OCI-LY3 (cell line): ENCODE results near the gene CALHM6.

ENCODE experiments used
- EZH2phosphoT487 ChIP-seq: fragments of 200-600 bp; shearing (Covaris generic); IDR thresholded peaks from 2 replicates; pipeline ENCODE4 v1.6.1; 2018; ENCODE audit warnings: antibody characterized with exemption, mixed run types, low read depth
- TF ChIP-seq, protein P1 (sequence below): fragments of 200-600, 300-600 bp; sonication (generic); IDR thresholded peaks from 2 replicates; pipeline ENCODE4 v1.5.1; 2014; ENCODE audit warnings: antibody characterized with exemption, low read length, low read depth

DNA sequence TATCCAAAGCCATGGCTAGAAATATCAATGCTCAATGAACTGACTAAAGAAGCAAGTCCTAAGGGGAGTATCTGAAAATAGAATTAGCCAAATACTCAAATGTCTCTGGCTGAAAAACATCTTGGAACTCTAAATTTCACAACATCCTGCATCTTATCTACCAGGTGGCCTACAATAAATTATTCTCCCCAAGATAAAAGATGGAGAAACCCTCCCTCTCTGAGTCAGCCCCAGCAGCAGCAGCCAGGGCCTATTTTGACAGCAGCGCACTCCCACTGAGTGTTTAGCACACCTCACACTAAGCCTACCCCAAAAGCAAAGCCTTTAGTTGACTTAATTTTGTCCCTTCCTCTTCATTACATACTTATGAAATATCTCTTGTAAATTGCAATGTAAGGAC, 5.9 kb downstream of the CALHM6 start:
- TF ChIP-seq, protein P1, sequence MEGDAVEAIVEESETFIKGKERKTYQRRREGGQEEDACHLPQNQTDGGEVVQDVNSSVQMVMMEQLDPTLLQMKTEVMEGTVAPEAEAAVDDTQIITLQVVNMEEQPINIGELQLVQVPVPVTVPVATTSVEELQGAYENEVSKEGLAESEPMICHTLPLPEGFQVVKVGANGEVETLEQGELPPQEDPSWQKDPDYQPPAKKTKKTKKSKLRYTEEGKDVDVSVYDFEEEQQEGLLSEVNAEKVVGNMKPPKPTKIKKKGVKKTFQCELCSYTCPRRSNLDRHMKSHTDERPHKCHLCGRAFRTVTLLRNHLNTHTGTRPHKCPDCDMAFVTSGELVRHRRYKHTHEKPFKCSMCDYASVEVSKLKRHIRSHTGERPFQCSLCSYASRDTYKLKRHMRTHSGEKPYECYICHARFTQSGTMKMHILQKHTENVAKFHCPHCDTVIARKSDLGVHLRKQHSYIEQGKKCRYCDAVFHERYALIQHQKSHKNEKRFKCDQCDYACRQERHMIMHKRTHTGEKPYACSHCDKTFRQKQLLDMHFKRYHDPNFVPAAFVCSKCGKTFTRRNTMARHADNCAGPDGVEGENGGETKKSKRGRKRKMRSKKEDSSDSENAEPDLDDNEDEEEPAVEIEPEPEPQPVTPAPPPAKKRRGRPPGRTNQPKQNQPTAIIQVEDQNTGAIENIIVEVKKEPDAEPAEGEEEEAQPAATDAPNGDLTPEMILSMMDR, result no peak
- no peak for TF ChIP-seq EZH2phosphoT487
